HG02840 (cell line): ENCODE measurements around the gene CCDC152.
"Not testable (repeated sequence)": the region's sequence is repeated elsewhere in the genome, so short reads cannot be mapped to it uniquely, and the experiment has no call there.

ENCODE experiments used
- ATAC-seq: cut with Tn5 transposase; IDR thresholded peaks from one replicate; pipeline ENCODE4 v1.9.1; 2021; ENCODE audit warnings: mild to moderate bottlenecking, moderate library complexity, moderate number of reproducible peaks; ENCODE audit not compliant: unreplicated experiment, low FRiP score

Gene CCDC152

DNA sequence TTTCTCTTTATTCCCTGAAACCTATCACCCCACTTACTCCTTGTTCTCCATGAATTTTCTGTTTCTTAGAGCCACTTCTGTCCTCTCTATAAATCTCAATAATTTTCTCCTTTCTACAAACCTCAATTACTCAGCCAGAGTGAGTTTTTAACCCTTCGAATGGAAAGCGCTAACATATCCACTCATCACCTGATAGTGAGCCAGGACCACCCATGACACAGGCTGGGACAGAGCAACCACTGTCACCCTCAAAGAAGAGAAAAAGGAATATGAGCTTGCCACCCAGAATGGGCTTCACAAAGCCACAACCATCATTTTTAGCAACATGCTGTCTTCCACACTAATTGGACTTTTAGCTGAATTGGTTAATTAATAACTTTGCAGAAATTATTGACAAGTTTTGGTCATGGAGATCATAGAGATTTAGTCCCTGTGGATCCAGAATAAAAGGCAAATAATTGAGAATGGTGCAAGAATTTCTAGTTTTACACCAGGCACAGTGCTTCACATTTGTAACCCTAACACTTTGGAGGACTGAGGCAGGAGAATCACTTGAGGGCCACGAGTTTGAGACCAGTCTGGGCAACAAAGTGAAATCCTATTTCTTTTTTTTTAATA lies 87.2 kb downstream of the CCDC152 start:
- ATAC-seq: no peak

DNA sequence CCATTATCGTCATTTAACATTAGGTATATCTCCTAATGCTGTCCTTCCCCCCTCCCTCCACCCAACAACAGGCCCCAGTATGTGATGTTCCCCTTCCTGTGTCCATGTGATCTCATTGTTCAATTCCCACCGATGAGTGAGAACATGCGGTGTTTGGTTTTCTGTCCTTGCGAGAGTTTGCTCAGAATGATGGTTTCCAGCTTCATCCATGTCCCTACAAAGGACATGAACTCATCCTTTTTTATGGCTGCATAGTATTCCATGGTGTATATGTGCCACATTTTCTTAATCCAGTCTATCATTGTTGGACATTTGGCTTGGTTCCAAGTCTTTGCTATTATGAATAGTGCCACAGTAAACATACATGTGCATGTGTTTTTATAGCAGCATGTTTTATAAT lies 87.8 kb downstream of the CCDC152 start:
- not testable (repeated sequence) for ATAC-seq

DNA sequence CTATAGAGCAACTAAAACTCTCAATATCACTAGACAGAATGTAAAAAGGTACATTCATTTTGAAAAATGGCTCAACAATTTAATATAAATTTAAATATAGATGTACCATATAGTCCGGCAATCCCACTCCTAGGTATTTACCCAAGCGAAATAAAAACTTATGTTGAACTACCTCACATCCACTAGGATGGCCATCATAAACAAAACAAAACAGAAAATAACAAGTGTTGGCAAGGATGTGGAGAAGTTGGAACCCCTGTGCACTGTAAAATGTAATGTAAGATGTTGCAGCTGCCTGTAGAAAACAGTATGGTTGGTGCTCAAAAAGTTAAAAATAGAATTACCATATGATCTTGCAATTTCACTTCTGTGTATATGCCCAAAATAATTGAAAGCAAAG lies 91.9 kb downstream of the CCDC152 start:
- ATAC-seq: no peak

DNA sequence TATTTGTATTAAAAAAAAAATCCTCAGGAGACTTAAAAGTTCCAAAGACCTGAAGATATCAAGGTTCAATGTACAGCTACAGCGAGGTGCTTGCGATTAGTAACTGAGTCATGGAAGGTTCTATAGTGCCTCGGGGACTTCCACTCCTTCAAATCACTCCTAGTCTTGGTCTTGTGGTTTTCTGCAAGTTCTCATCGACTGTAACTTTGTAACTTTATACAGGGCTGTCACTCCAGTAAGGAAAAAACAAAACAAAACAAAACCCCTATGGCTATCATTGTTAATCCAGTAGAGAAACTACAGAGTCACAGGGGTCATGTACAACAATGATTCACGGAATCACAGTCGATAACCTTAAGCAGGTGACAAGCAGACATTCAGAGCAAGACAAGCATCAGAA lies 94.9 kb downstream of the CCDC152 start:
- no peak for ATAC-seq
